DMS53 treated with DMSO at 0.1 percent for 48 hours (cell line): Measurements from ENCODE around the gene AP4E1.
"Not testable (repeated sequence)": the region's sequence is repeated elsewhere in the genome, so short reads cannot be mapped to it uniquely, and the experiment has no call there.

Experiments
- DNase-seq: peaks from one replicate; lab custom pipeline; 2025; ENCODE audit not compliant: unreplicated experiment; lab: John Stamatoyannopoulos, UW

Gene AP4E1

GRCh38 chr15:50944672-50945071 lies 36.2 kb downstream of the AP4E1 start:
- no peak for DNase-seq

GRCh38 chr15:50945725-50946124 lies 37.2 kb downstream of the AP4E1 start:
- no peak for DNase-seq

GRCh38 chr15:50950745-50951144 lies 42.3 kb downstream of the AP4E1 start:
- not testable (repeated sequence) for DNase-seq

GRCh38 chr15:50953302-50953701 lies 44.8 kb downstream of the AP4E1 start:
- no peak for DNase-seq

- DNase-seq = not testable (repeated sequence)
Measured at GRCh38 chr15:50954837-50955236, 46.4 kb downstream of the AP4E1 start.

- no peak for DNase-seq
Measured at GRCh38 chr15:50959717-50960116, 51.2 kb downstream of the AP4E1 start.

GRCh38 chr15:50964075-50964474 lies 55.6 kb downstream of the AP4E1 start:
- DNase-seq = no peak

GRCh38 chr15:50968353-50968752 lies 59.9 kb downstream of the AP4E1 start:
- DNase-seq = no peak

- no peak for DNase-seq
Measured at GRCh38 chr15:50970524-50970923, 62.0 kb downstream of the AP4E1 start.

- no peak for DNase-seq
Measured at GRCh38 chr15:50971115-50971514, 62.6 kb downstream of the AP4E1 start.

GRCh38 chr15:50971542-50971941 lies 63.1 kb downstream of the AP4E1 start:
- DNase-seq = no peak

GRCh38 chr15:50973605-50974004 lies 65.1 kb downstream of the AP4E1 start:
- no peak for DNase-seq

GRCh38 chr15:50977162-50977561 lies 68.7 kb downstream of the AP4E1 start:
- no peak for DNase-seq

- no peak for DNase-seq
Measured at GRCh38 chr15:50978580-50978979, 70.1 kb downstream of the AP4E1 start.

- DNase-seq = no peak
Measured at GRCh38 chr15:50979041-50979440, 70.6 kb downstream of the AP4E1 start.

GRCh38 chr15:50993598-50993997 lies 85.1 kb downstream of the AP4E1 start:
- DNase-seq = no peak

GRCh38 chr15:50996641-50997040 lies 88.2 kb downstream of the AP4E1 start:
- DNase-seq = no peak

- no peak for DNase-seq
Measured at GRCh38 chr15:50997371-50998051, 89.0 kb downstream of the AP4E1 start.

- no peak for DNase-seq
Measured at GRCh38 chr15:51004103-51004551, 95.6 kb downstream of the AP4E1 start.

- no peak for DNase-seq
Measured at GRCh38 chr15:51006336-51006985, 98.0 kb downstream of the AP4E1 start.

GRCh38 chr15:51007131-51007666 lies 98.7 kb downstream of the AP4E1 start:
- DNase-seq = no peak

- DNase-seq = no peak
Measured at GRCh38 chr15:51011212-51011611, 102.7 kb downstream of the AP4E1 start.
